HEK293 (cell line): ENCODE results near the gene GPR63.
A peak's percentile ranks its signal among the peaks of the same experiment; 100 is the strongest.

Experiments used
- BCL11A ChIP-seq: fragments of 450-650 bp; formaldehyde crosslinking; IDR thresholded peaks from 2 replicates; pipeline ENCODE4 v1.5.1; 2016; ENCODE audit warnings: low read depth, missing biosample characterization, missing genetic modification characterization
- ELK4 ChIP-seq: IDR thresholded peaks from 2 replicates; pipeline ENCODE4 v1.6.1; 2011; ENCODE audit warnings: mild to moderate bottlenecking, low read depth, low read length, borderline replicate concordance
- GLIS1 ChIP-seq: fragments of 450-650 bp; formaldehyde crosslinking; IDR thresholded peaks from 2 replicates; pipeline ENCODE4 v1.5.1; 2016; ENCODE audit warnings: missing biosample characterization, missing genetic modification characterization
- KLF1 ChIP-seq: fragments of 450-650 bp; formaldehyde crosslinking; IDR thresholded peaks from 2 replicates; pipeline ENCODE4 v1.5.1; 2016; ENCODE audit warnings: missing biosample characterization, missing genetic modification characterization
- OVOL3 ChIP-seq: fragments of 450-650 bp; formaldehyde crosslinking; IDR thresholded peaks from 2 replicates; pipeline ENCODE4 v1.5.1; 2016; ENCODE audit warnings: missing biosample characterization, missing genetic modification characterization
- PRDM10 ChIP-seq: fragments of 450-650 bp; formaldehyde crosslinking; IDR thresholded peaks from 2 replicates; pipeline ENCODE4 v1.5.1; 2016; ENCODE audit warnings: missing biosample characterization, missing genetic modification characterization
- SP2 ChIP-seq: fragments of 450-650 bp; formaldehyde crosslinking; IDR thresholded peaks from 2 replicates; pipeline ENCODE4 v1.5.1; 2016; ENCODE audit warnings: missing biosample characterization, missing genetic modification characterization
- SP7 ChIP-seq: fragments of 450-650 bp; formaldehyde crosslinking; IDR thresholded peaks from 2 replicates; pipeline ENCODE4 v1.5.1; 2016; ENCODE audit warnings: missing biosample characterization, missing genetic modification characterization
- ZNF112 ChIP-seq: fragments of 450-650 bp; formaldehyde crosslinking; IDR thresholded peaks from 2 replicates; pipeline ENCODE4 v1.5.0; 2017; ENCODE audit warnings: missing biosample characterization, missing genetic modification characterization
- ZNF132 ChIP-seq: fragments of 450-650 bp; formaldehyde crosslinking; IDR thresholded peaks from 2 replicates; pipeline ENCODE4 v1.5.1; 2017; ENCODE audit warnings: missing biosample characterization, missing genetic modification characterization, borderline replicate concordance
- ZNF169 ChIP-seq: fragments of 450-650 bp; formaldehyde crosslinking; IDR thresholded peaks from 2 replicates; pipeline ENCODE4 v1.5.1; 2016; ENCODE audit warnings: missing biosample characterization, missing genetic modification characterization
- ZNF175 ChIP-seq: fragments of 450-650 bp; formaldehyde crosslinking; IDR thresholded peaks from 2 replicates; pipeline ENCODE4 v1.5.1; 2016; ENCODE audit warnings: missing biosample characterization, missing genetic modification characterization
- ZNF18 ChIP-seq: fragments of 450-650 bp; formaldehyde crosslinking; IDR thresholded peaks from 2 replicates; pipeline ENCODE4 v1.5.1; 2016; ENCODE audit warnings: missing biosample characterization, missing genetic modification characterization
- ZNF23 ChIP-seq: fragments of 450-650 bp; formaldehyde crosslinking; IDR thresholded peaks from 2 replicates; pipeline ENCODE4 v1.5.1; 2016; ENCODE audit warnings: missing biosample characterization, missing genetic modification characterization, borderline replicate concordance
- ZNF274 ChIP-seq, 2 experiments: fragments of 200-500 bp in 1 of 2; fragments of 450-650 bp in 1 of 2; sonication (Bioruptor generic) in 1 of 2; formaldehyde crosslinking in 1 of 2; IDR thresholded peaks; 2 replicates each; pipeline versions ENCODE4 v1.5.1 to v1.6.1; 2014 to 2016; ENCODE audit warnings: borderline replicate concordance in 1 of 2, inconsistent platforms in 1 of 2, low read length in 1 of 2, missing biosample characterization in 1 of 2, missing genetic modification characterization in 1 of 2
- ZNF280D ChIP-seq: fragments of 450-650 bp; formaldehyde crosslinking; IDR thresholded peaks from 2 replicates; pipeline ENCODE4 v1.5.1; 2016; ENCODE audit warnings: missing biosample characterization, missing genetic modification characterization
- ZNF335 ChIP-seq: fragments of 450-650 bp; formaldehyde crosslinking; conservative IDR thresholded peaks from 2 replicates; pipeline ENCODE4 v1.5.1; 2016; ENCODE audit warnings: missing biosample characterization, missing genetic modification characterization
- ZNF362 ChIP-seq: fragments of 450-650 bp; formaldehyde crosslinking; IDR thresholded peaks from 2 replicates; pipeline ENCODE4 v1.5.1; 2016; ENCODE audit warnings: missing biosample characterization, missing genetic modification characterization
- ZNF366 ChIP-seq: fragments of 450-650 bp; formaldehyde crosslinking; conservative IDR thresholded peaks from 2 replicates; pipeline ENCODE4 v1.5.1; 2016; ENCODE audit warnings: missing biosample characterization, missing genetic modification characterization
- ZNF391 ChIP-seq: fragments of 450-650 bp; formaldehyde crosslinking; IDR thresholded peaks from 2 replicates; pipeline ENCODE4 v1.5.1; 2016; ENCODE audit warnings: low read depth, missing biosample characterization, missing genetic modification characterization, borderline replicate concordance
- ZNF521 ChIP-seq: fragments of 450-650 bp; formaldehyde crosslinking; IDR thresholded peaks from 2 replicates; pipeline ENCODE4 v1.5.1; 2017; ENCODE audit warnings: missing biosample characterization, mild to moderate bottlenecking, missing genetic modification characterization
- ZNF530 ChIP-seq: fragments of 450-650 bp; formaldehyde crosslinking; IDR thresholded peaks from 2 replicates; pipeline ENCODE4 v1.5.1; 2016; ENCODE audit warnings: low read depth, missing biosample characterization, missing genetic modification characterization
- ZNF629 ChIP-seq: fragments of 450-650 bp; formaldehyde crosslinking; IDR thresholded peaks from 2 replicates; pipeline ENCODE4 v1.5.1; 2017; ENCODE audit warnings: missing biosample characterization, missing genetic modification characterization
- ZNF645 ChIP-seq: fragments of 450-650 bp; formaldehyde crosslinking; IDR thresholded peaks from 2 replicates; pipeline ENCODE4; 2016; ENCODE audit warnings: missing biosample characterization, missing genetic modification characterization
- ZNF670 ChIP-seq: fragments of 450-650 bp; formaldehyde crosslinking; IDR thresholded peaks from 2 replicates; pipeline ENCODE4 v1.5.1; 2016; ENCODE audit warnings: missing biosample characterization, missing genetic modification characterization, low read depth
- ZNF692 ChIP-seq: fragments of 450-650 bp; formaldehyde crosslinking; IDR thresholded peaks from 2 replicates; pipeline ENCODE4 v1.5.1; 2016; ENCODE audit warnings: missing biosample characterization, missing genetic modification characterization
- ZNF701 ChIP-seq: fragments of 450-650 bp; formaldehyde crosslinking; IDR thresholded peaks from 2 replicates; pipeline ENCODE4 v1.5.1; 2016; ENCODE audit warnings: missing biosample characterization, missing genetic modification characterization

The GPR63 gene

GRCh38 chr6:96811670-96812069, 25.6 kb downstream of the GPR63 start (continued):
- TF ChIP-seq ZNF18 (tag by site-specific recombination) (peak; percentile 54; the same call in 1 of the 2 replicates), ELK4 (no peak), SP2 (tag by site-specific recombination) (no peak), ZNF132 (tag by site-specific recombination) (no peak), KLF1 (tag by site-specific recombination) (no peak), ZNF701 (tag by site-specific recombination) (no peak), OVOL3 (0 out of 2 replicates have a peak, but pooled peaks have one; percentile 38), ZNF391 (tag by site-specific recombination) (no peak), ZNF335 (tag by site-specific recombination) (no peak), ZNF670 (no peak), BCL11A (no peak), ZNF274 (IDR thresholded peaks at IDR 0.05; ENCODE audit: low read length) (no peak), ZNF274 (tag by site-specific recombination; IDR thresholded peaks at IDR 0.05; ENCODE audit: borderline replicate concordance) (no peak), ZNF692 (no peak), ZNF366 (peak; percentile 57; the same call in 1 of the 2 replicates), SP7 (tag by site-specific recombination) (no peak), ZNF169 (tag by site-specific recombination) (no peak), PRDM10 (tag by site-specific recombination) (no peak), ZNF521 (no peak), ZNF645 (no peak), ZNF175 (tag by site-specific recombination) (no peak), ZNF629 (peak; percentile 75), ZNF362 (tag by site-specific recombination) (no peak), ZNF23 (tag by site-specific recombination) (no peak), ZNF280D (no peak), ZNF530 (0 out of 2 replicates have a peak, but pooled peaks have one; percentile 40), ZNF112 (tag by site-specific recombination) (no peak), GLIS1 (no peak)
